Breast epithelium (tissue), 3 donors: ENCODE measurements around the gene DGKB.

Source experiments
- POLR2A ChIP-seq: fragments of 450-650 bp; IDR thresholded peaks from one replicate; pipeline ENCODE4 v1.6.1; 2016; ENCODE audit warnings: antibody characterized with exemption, mild to moderate bottlenecking, moderate library complexity
- POLR2AphosphoS5 ChIP-seq, 3 donors: sonication (generic); formaldehyde crosslinking; IDR thresholded peaks; one replicate each; pipeline ENCODE4 v1.6.1; 2017; ENCODE audit warnings: antibody characterized with exemption in 3 of 3
- TF ChIP-seq, protein P1 (sequence below), 3 donors: fragments of 450-650 bp; IDR thresholded peaks; one replicate each; pipeline ENCODE4 v1.5.1; 2016 to 2017; ENCODE audit warnings: antibody characterized with exemption in 3 of 3, mild to moderate bottlenecking in 3 of 3, moderate library complexity in 3 of 3

DNA sequence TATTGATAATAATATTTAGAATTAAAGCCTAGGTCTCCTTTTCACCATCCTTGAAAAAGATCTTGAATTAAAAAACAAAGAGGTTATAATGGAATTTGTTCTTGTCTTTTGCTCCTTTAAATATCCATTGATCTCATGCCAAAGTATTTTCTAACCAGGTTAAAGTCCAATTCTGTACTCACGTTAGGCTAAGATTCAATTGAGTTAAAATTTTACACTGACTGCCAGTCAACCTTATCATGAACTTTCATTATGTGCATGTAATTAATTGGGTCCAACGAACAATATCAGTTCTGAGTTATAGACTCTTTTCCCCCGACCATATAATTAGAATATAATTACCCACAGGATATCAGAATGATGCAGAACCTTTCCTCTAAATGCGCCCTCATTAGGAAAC is 266.6 kb downstream of the DGKB start:
- TF ChIP-seq POLR2AphosphoS5 (IDR thresholded peaks at IDR 0.05) (no peak), POLR2A (no peak)
- TF ChIP-seq, protein P1, sequence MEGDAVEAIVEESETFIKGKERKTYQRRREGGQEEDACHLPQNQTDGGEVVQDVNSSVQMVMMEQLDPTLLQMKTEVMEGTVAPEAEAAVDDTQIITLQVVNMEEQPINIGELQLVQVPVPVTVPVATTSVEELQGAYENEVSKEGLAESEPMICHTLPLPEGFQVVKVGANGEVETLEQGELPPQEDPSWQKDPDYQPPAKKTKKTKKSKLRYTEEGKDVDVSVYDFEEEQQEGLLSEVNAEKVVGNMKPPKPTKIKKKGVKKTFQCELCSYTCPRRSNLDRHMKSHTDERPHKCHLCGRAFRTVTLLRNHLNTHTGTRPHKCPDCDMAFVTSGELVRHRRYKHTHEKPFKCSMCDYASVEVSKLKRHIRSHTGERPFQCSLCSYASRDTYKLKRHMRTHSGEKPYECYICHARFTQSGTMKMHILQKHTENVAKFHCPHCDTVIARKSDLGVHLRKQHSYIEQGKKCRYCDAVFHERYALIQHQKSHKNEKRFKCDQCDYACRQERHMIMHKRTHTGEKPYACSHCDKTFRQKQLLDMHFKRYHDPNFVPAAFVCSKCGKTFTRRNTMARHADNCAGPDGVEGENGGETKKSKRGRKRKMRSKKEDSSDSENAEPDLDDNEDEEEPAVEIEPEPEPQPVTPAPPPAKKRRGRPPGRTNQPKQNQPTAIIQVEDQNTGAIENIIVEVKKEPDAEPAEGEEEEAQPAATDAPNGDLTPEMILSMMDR (IDR thresholded peaks at IDR 0.05), result no peak
